HG02840 (cell line): Measurements from ENCODE around the gene PSMG3.

Experiments
- ATAC-seq: cut with Tn5 transposase; IDR thresholded peaks from one replicate; pipeline ENCODE4 v1.9.1; 2021; ENCODE audit warnings: mild to moderate bottlenecking, moderate library complexity, moderate number of reproducible peaks; ENCODE audit not compliant: unreplicated experiment, low FRiP score

The PSMG3 gene

GRCh38 chr7:1559626-1560590, 9.9 kb downstream of the PSMG3 start:
- ATAC-seq, result no peak

- ATAC-seq, result no peak
Observed at GRCh38 chr7:1558841-1559625, 10.8 kb downstream of the PSMG3 start.

- no peak for ATAC-seq
Observed at GRCh38 chr7:1558181-1558811, 11.5 kb downstream of the PSMG3 start.

- ATAC-seq, result no peak
Observed at GRCh38 chr7:1557771-1558170, 12.1 kb downstream of the PSMG3 start.

- no peak for ATAC-seq
Observed at GRCh38 chr7:1557006-1557405, 12.8 kb downstream of the PSMG3 start.

DNA sequence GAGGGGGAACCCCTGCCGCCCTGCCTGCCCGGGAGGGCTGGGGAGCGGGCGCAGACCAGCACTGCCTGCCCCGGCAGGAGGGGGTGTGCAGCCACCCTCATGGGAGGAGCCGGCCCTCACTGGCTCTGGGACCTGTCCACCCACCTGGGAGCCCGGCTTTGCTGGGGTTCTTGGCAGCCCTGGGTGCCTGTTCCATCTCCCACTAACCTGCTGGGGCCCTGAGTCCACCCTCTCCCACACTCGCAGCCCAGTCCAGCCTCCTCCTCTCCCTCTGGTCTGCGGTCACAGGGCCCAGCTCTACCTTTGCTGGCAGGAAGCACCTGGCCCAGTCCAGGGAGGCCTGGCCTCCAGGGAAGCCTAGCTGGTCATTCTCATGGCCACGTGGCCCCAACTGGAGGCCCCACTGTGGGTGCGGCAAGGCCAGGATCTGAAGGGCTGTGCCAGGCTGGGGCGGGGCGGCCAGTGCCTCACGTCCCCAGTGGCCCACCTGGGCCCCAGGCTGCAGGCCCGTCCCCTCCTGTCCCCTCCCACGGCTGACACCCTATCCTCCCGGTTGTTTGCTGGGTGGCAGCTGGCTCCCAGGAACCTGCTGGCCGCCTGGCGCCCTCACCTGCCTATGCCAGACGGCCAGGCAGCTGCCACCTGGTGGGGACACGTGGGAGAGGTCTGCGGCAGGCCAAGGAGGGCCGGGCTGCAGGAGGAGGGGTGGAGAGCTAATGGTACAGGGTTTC, 13.9 kb downstream of the PSMG3 start, which contains the start of gene TMEM184A:
TMEM184A (minus strand) TSS at position 393 of the 731 bp plus-strand sequence. CDS start 721 bp downstream, outside the sequence.
- ATAC-seq, result no peak

GRCh38 chr7:1555046-1555812, 14.6 kb downstream of the PSMG3 start:
- no peak for ATAC-seq

GRCh38 chr7:1554333-1555045, 15.3 kb downstream of the PSMG3 start:
- ATAC-seq, result no peak

DNA sequence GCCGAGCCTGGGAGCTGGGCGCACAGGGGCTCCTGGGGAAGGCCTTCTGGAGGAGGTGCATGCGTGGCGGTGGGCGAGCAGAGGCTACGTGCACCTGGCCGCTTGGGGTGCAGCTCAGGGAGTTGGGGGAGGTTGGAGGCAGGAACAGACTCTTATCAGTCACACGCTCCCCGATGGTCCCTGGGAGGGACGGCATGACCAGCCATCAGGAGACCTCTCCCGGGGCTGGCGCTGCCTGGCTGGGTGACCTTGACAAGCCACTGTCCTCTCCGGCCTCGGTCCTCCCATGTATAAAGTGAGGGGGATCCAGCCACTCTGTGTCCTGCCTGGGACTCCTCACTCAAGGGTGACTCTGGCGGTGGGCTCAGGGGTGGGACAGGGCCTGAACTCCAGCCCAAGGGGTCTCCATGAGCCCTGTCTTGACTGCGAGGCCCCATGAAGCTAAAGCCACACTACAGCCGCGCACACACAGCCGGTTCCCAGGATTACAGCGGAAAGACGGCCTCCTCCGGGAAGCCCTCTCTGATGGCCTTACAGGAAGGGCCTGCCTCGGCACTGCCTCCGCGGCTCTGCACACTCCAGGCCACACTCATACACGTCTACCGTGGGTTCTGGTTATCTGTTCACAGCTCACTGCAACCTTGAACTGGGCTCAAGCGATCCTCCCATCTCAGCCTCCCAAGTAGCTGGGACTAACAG, 16.2 kb downstream of the PSMG3 start:
- ATAC-seq, result no peak

- no peak for ATAC-seq
Observed at GRCh38 chr7:1552200-1552599, 17.6 kb downstream of the PSMG3 start.

DNA sequence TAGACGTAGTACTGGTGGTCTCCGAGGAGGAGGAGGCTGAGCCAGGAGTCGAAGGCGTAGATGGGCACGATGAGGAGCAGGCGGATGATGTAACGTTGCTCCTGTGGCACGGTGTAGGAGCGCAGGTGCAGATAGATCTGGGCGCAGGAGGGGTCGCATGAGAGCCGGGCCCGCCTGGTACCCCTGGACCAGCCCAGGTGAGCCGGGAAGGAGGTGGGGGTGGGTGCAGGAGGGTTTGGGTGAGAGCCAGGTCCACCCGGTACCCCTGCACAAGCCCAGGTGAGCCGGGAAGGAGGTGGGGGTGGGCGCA, 19.0 kb downstream of the PSMG3 start:
- ATAC-seq, result no peak

DNA sequence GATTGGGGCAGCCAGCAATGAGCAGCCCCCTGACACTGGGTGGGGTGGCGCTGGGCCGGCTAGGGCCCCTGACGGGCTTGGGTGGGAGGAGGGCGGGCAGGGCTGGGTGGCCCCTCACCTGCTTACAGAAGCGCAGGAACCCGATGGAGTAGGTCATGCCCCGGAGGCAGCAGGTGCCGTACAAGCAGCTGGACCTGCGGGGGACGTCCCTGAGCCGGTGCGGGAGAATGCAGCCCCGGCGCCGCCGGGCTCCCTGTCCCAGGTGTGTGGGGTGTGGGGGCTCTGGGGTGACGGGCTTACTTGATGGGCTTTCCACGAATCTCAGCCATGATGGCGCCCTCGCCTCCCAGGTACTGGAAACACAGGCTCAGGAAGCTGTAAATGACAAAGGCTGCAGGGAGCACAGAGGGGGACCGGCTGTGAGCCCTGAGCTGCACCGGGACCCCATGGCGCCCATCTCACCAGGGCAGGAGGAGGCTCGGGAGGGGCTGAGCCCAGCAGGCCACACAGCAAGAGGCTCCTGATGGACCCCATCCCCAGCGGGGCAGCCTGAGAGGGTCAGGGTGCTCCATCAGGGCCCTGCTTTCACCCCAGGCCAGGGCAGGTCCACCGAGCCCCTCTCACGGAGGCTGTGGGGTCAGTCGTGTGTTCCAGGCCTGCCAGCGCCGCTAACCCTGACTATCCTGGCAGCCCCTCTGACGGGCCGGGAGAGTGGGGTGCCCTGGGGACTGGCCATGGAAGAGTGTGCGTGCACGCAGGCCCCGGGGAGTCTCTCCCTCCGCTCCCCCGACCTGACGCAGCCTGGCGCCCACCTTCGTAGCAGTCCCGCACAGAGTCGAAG, 19.6 kb downstream of the PSMG3 start:
- ATAC-seq, result no peak

GRCh38 chr7:1549357-1550004, 20.4 kb downstream of the PSMG3 start:
- ATAC-seq, result no peak

GRCh38 chr7:1548944-1549343, 20.9 kb downstream of the PSMG3 start:
- ATAC-seq, result no peak

DNA sequence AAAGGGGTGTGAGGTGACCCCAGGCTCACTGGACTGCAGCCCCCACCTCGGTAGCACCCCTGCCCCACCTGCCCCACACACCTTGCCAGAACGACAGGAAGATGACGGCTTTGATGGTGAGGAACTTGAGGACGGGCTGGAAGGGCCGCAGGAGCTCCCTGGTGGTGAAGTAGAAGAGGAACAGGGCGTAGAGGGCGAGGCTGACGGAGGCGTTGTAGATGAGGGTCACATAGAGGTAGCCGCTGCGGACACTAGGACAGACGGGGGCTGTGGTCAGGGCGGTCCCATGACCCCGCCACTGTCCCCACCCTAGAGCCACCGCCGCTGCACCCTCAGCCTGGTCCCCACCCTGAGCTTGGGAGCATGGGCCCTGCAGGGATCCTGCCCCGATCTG, 21.4 kb downstream of the PSMG3 start:
- no peak for ATAC-seq

GRCh38 chr7:1547777-1548437, 21.9 kb downstream of the PSMG3 start:
- ATAC-seq, result no peak
